Measurements from ENCODE around the gene NEURL2.

- TF ChIP-seq CTCF (conservative IDR thresholded peaks at IDR 0.05 in 1 of 2, IDR thresholded peaks at IDR 0.05 in 1 of 2; ENCODE audit: extremely low read depth in 1 of 2, insufficient read depth in 1 of 2, low read depth in 1 of 2, low read length in 2 of 2) (no peak), EZH2 (IDR thresholded peaks at IDR 0.05; ENCODE audit: borderline replicate concordance, low read length) (no peak)
Observed at GRCh38 chr20:45861221-45862075, 29.6 kb downstream of the NEURL2 start.

Data from mammary epithelial cell (primary cell).